K562 (cell line): ENCODE results near the gene KCNK3.

Source experiments
- CCAR2 ChIP-seq: fragments of 200-400 bp; formaldehyde crosslinking; IDR thresholded peaks from 2 replicates; pipeline ENCODE4 v1.6.1; 2017; ENCODE audit warnings: mild to moderate bottlenecking, low read depth, low read length
- GABPA ChIP-seq: fragments of 200-800 bp; sonication (Bioruptor generic); conservative IDR thresholded peaks from 2 replicates; pipeline ENCODE4 v1.6.1; 2016; ENCODE audit warnings: low read depth, missing genetic modification characterization, missing compliant biosample characterization
- HCFC1 ChIP-seq: IDR thresholded peaks from 2 replicates; pipeline ENCODE4 v1.6.1; 2012; ENCODE audit warnings: low read depth, low read length, improper control_type of control experiment
- HDAC6 ChIP-seq: IDR thresholded peaks from 2 replicates; pipeline ENCODE4 v1.6.1; 2012; ENCODE audit warnings: low read depth, mild to moderate bottlenecking, control low read depth, inconsistent platforms, low read length, moderate library complexity
- MEIS2 ChIP-seq: fragments of 450-650 bp; IDR thresholded peaks from 2 replicates; pipeline ENCODE4 v1.6.1; 2014; ENCODE audit warnings: mild to moderate bottlenecking; ENCODE audit not compliant: partially characterized antibody
- TBL1XR1 ChIP-seq, 2 experiments: IDR thresholded peaks; 2 replicates each; pipeline ENCODE4 v1.6.1; 2012; ENCODE audit warnings: improper control_type of control experiment in 2 of 2, low read length in 2 of 2, mild to moderate bottlenecking in 1 of 2
- XRCC3 ChIP-seq: fragments of 450-650 bp; IDR thresholded peaks from 2 replicates; pipeline ENCODE4 v1.6.1; 2017; ENCODE audit warnings: mild to moderate bottlenecking, moderate library complexity
- ZBTB33 ChIP-seq: sonication (generic); formaldehyde crosslinking; IDR thresholded peaks from 2 replicates; pipeline ENCODE4 v1.8.1; 2023; ENCODE audit warnings: mild to moderate bottlenecking, missing genetic modification reagents
- ZNF23 ChIP-seq: fragments of 250-450 bp; sonication (Bioruptor Pico); IDR thresholded peaks from 2 replicates; pipeline ENCODE4 v1.4.0; 2020; ENCODE audit warnings: mild to moderate bottlenecking
- TF ChIP-seq, protein P1 (sequence below): fragments of 250-450 bp; sonication (Bioruptor Pico); IDR thresholded peaks from 2 replicates; pipeline ENCODE4 v1.8.0; 2021; ENCODE audit warnings: moderate library complexity, mild to moderate bottlenecking, inconsistent platforms
- TF ChIP-seq, protein P2 (sequence below): fragments of 150-350 bp; IDR thresholded peaks from 2 replicates; pipeline ENCODE4 v1.6.1; 2014; ENCODE audit warnings: low read depth, mild to moderate bottlenecking, low read length, borderline replicate concordance
- TF ChIP-seq, protein P3 (sequence below), 3 experiments: IDR thresholded peaks in 2 of 3; conservative IDR thresholded peaks in 1 of 3; 2 replicates each; pipeline ENCODE4 v1.5.1; 2011 to 2012; ENCODE audit warnings: low read length in 3 of 3, mild to moderate bottlenecking in 3 of 3, control low read depth in 2 of 3, improper control_type of control experiment in 1 of 3, inconsistent platforms in 1 of 3, low read depth in 1 of 3, mixed read lengths in 1 of 3, moderate library complexity in 1 of 3; ENCODE audit not compliant: insufficient read depth in 2 of 3

DNA sequence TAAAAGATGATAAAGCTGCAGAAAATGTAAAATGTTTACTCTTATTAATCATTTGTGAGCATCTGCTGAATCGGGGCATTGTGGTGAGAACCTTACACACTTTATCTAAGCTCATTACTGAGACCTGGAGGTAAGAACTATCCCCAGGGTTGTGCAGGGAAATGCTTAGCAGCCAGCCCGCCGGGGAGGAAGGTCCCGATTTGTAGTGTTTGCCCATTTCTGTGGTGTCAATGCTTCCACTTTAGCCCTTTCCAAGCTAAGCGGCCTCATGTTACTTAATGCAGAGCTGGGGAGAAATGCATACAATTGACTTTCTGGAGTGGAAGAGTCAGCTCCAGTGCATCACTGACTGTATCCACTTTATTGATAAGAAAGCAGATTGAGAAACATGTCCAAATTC is 20.8 kb upstream of the KCNK3 start:
- TF ChIP-seq, protein P1, sequence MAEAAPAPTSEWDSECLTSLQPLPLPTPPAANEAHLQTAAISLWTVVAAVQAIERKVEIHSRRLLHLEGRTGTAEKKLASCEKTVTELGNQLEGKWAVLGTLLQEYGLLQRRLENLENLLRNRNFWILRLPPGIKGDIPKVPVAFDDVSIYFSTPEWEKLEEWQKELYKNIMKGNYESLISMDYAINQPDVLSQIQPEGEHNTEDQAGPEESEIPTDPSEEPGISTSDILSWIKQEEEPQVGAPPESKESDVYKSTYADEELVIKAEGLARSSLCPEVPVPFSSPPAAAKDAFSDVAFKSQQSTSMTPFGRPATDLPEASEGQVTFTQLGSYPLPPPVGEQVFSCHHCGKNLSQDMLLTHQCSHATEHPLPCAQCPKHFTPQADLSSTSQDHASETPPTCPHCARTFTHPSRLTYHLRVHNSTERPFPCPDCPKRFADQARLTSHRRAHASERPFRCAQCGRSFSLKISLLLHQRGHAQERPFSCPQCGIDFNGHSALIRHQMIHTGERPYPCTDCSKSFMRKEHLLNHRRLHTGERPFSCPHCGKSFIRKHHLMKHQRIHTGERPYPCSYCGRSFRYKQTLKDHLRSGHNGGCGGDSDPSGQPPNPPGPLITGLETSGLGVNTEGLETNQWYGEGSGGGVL (CRISPR knock-in tag), result no peak
- no peak for TF ChIP-seq XRCC3
- TF ChIP-seq HDAC6, result no peak
- TF ChIP-seq, protein P2, sequence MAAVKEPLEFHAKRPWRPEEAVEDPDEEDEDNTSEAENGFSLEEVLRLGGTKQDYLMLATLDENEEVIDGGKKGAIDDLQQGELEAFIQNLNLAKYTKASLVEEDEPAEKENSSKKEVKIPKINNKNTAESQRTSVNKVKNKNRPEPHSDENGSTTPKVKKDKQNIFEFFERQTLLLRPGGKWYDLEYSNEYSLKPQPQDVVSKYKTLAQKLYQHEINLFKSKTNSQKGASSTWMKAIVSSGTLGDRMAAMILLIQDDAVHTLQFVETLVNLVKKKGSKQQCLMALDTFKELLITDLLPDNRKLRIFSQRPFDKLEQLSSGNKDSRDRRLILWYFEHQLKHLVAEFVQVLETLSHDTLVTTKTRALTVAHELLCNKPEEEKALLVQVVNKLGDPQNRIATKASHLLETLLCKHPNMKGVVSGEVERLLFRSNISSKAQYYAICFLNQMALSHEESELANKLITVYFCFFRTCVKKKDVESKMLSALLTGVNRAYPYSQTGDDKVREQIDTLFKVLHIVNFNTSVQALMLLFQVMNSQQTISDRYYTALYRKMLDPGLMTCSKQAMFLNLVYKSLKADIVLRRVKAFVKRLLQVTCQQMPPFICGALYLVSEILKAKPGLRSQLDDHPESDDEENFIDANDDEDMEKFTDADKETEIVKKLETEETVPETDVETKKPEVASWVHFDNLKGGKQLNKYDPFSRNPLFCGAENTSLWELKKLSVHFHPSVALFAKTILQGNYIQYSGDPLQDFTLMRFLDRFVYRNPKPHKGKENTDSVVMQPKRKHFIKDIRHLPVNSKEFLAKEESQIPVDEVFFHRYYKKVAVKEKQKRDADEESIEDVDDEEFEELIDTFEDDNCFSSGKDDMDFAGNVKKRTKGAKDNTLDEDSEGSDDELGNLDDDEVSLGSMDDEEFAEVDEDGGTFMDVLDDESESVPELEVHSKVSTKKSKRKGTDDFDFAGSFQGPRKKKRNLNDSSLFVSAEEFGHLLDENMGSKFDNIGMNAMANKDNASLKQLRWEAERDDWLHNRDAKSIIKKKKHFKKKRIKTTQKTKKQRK, result no peak
- no peak for TF ChIP-seq ZBTB33 (CRISPR knock-in tag)
- TF ChIP-seq ZNF23, result no peak
- no peak for TF ChIP-seq CCAR2
- no peak for TF ChIP-seq TBL1XR1 (IDR thresholded peaks at IDR 0.05; ENCODE audit: low read length in 2 of 2)
- TF ChIP-seq HCFC1, result no peak
- no peak for TF ChIP-seq GABPA (tag)
- TF ChIP-seq, protein P3, sequence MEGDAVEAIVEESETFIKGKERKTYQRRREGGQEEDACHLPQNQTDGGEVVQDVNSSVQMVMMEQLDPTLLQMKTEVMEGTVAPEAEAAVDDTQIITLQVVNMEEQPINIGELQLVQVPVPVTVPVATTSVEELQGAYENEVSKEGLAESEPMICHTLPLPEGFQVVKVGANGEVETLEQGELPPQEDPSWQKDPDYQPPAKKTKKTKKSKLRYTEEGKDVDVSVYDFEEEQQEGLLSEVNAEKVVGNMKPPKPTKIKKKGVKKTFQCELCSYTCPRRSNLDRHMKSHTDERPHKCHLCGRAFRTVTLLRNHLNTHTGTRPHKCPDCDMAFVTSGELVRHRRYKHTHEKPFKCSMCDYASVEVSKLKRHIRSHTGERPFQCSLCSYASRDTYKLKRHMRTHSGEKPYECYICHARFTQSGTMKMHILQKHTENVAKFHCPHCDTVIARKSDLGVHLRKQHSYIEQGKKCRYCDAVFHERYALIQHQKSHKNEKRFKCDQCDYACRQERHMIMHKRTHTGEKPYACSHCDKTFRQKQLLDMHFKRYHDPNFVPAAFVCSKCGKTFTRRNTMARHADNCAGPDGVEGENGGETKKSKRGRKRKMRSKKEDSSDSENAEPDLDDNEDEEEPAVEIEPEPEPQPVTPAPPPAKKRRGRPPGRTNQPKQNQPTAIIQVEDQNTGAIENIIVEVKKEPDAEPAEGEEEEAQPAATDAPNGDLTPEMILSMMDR (IDR thresholded peaks at IDR 0.05 in 2 of 3, conservative IDR thresholded peaks at IDR 0.05 in 1 of 3; ENCODE audit: insufficient read depth in 2 of 3, low read depth in 1 of 3, low read length in 3 of 3), result no peak
- no peak for TF ChIP-seq MEIS2
